ENCODE results near the gene SEMA7A. TPM values are rescaled to one million over a fixed set of nuclear protein-coding genes. Genes with fewer than 3 reads are reported as not detected.
"Not testable (repeated sequence)": the region's sequence is repeated elsewhere in the genome, so short reads cannot be mapped to it uniquely, and the experiment has no call there.

The SEMA7A gene
- total RNA-seq, 2 experiments from 2014 or later: 26.4 to 32.9 TPM

DNA sequence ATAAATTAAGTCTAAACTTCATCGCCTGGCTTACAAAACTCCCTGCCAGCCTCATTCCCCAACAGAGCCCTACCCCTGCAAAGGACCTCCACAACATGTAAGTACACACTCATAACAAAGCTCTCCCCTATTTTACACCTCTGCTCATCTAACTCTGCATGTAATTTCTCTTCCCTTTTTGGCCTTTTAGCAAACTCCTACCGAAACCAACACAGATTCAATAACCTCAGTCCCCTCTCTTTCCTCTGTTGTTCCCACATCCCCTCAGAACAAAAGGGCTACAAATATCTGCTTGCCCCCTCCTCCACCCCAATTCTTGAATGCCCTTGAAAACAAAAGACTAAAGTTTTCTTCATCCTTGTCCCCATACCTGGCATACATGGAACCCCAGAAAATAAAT, 26.5 kb upstream of the SEMA7A start:
- peaks cover 52% of the 10 kb centered on the region for H3K4me1 Mint-ChIP-seq
- CTCF ChIA-PET: interaction anchor here (0.9 to 3.5 kb wide), 16 partner anchors 18 to 311 kb away, joined by 3 to 15 read pairs (median 5); partner anchors contain the start of gene CLK3
- peak overlapping the region; percentile 97 for H3K4me3 Mint-ChIP-seq
- ATAC-seq (no peak), DNase-seq (no peak)
- H3K36me3 Mint-ChIP-seq: peaks cover 27% of the 10 kb centered on the region
- H3K27ac Mint-ChIP-seq: peak overlapping the region; percentile 94
- no peaks in the 10 kb centered on the region for H3K27me3 Mint-ChIP-seq
- H3K9me3 Mint-ChIP-seq (ENCODE audit: low read depth): peaks cover 2% of the 10 kb centered on the region

GRCh38 chr15:74459798-74460197, 26.0 kb upstream of the SEMA7A start:
- ATAC-seq: not testable (repeated sequence)

GRCh38 chr15:74458473-74458872, 24.7 kb upstream of the SEMA7A start:
- no peak for DNase-seq
- no peaks in the 10 kb centered on the region for H3K27me3 Mint-ChIP-seq

More at GRCh38 chr15:74459798-74460197, 26.0 kb upstream of the SEMA7A start:
- Mint-ChIP-seq H3K4me3 (peak overlapping the region; percentile 97), H3K4me1 (peaks cover 52% of the 10 kb centered on the region), H3K36me3 (peaks cover 30% of the 10 kb centered on the region)
- H3K27me3 Mint-ChIP-seq; H3K9me3 Mint-ChIP-seq (ENCODE audit: low read depth); H3K27ac Mint-ChIP-seq; DNase-seq: not testable (repeated sequence)
- CTCF ChIA-PET: interaction anchor here (1.0 to 3.5 kb wide), 7 partner anchors 17 to 309 kb away, joined by 3 to 15 read pairs (median 6); no protein-coding TSS in a partner anchor

DNA sequence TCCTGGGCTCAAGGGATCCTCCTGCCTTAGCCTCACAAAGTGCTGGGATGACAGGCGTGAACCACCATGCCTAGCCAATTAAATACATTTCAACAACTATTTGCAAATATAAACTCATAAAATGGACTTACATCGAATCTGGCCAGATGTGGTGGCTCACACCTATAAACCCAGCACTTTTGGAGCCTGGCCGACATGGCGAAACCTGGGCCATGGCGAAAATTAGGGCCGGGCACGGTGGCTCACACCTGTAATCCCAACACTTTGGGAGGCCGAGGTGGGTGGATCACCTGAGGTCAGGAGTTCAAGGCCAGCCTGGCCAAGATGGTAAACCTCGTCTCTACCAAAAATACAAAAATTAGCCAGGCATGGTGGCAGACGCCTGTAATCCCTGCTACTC, 23.3 kb upstream of the SEMA7A start:
- not testable (repeated sequence) for DNase-seq; ATAC-seq; H3K27ac Mint-ChIP-seq; H3K9me3 Mint-ChIP-seq (ENCODE audit: low read depth); H3K27me3 Mint-ChIP-seq; H3K4me3 Mint-ChIP-seq
- Mint-ChIP-seq H3K4me1 (peaks cover 47% of the 10 kb centered on the region), H3K36me3 (peaks cover 29% of the 10 kb centered on the region)
- CTCF ChIA-PET: interaction anchor here (0.6 to 3.8 kb wide), 7 partner anchors 8 to 176 kb away, joined by 3 to 23 read pairs (median 4); no protein-coding TSS in a partner anchor

More at GRCh38 chr15:74458473-74458872, 24.7 kb upstream of the SEMA7A start:
- Mint-ChIP-seq H3K4me3 (no peak overlapping the region), H3K27ac (no peak overlapping the region), H3K4me1 (peaks cover 55% of the 10 kb centered on the region), H3K9me3 (ENCODE audit: low read depth) (no peaks in the 10 kb centered on the region), H3K36me3 (peaks cover 29% of the 10 kb centered on the region)
- no peak for ATAC-seq
- CTCF ChIA-PET: interaction anchor here (0.7 to 3.8 kb wide), 5 partner anchors 16 to 163 kb away, joined by 3 to 23 read pairs (median 8); no protein-coding TSS in a partner anchor

DNA sequence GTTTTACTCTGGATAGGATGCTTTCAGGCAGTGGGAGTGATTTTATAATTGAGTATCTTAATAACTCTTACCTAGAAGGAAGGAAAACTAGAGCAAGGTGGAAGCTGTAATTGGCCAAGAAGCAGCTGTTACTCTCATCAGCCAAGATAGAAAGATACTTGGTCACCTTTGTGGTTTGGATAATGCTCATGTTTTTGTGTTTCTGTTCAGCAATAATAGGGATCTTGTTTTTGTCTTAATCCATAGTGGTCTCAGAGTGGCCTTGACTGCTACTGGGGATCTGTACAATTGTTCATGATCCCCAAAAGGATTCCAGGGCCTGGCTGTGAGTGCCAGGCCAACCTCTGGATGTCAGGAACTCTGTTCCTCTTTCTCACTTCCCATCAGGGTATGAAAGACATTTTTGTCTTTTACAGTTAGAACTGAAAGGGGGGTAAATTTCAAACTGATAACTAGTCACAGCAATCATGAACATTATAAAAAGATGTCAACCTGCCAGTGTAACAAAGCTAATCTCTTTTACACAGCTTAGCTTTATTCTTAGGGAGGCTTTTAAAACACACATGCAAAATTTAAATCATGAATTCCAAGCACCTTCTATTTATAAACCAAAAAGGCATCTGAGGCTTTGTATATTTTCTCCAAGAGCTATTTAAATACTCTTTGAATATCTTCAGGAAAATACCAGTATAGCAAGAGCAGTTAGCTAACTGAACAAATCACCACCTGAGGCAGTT, 21.2 kb upstream of the SEMA7A start:
- H3K36me3 Mint-ChIP-seq: peaks cover 31% of the 10 kb centered on the region
- CTCF ChIA-PET: interaction anchor here (0.7 to 3.8 kb wide), 8 partner anchors 16 to 316 kb away, joined by 3 to 23 read pairs (median 8); no protein-coding TSS in a partner anchor
- DNase-seq (no peak), ATAC-seq (no peak)
- no peaks in the 10 kb centered on the region for H3K9me3 Mint-ChIP-seq (ENCODE audit: low read depth)
- no peaks in the 10 kb centered on the region for H3K27me3 Mint-ChIP-seq
- H3K4me1 Mint-ChIP-seq: peaks cover 39% of the 10 kb centered on the region
- peak overlapping the region; percentile 21 for H3K27ac Mint-ChIP-seq
- no peak overlapping the region for H3K4me3 Mint-ChIP-seq

DNA sequence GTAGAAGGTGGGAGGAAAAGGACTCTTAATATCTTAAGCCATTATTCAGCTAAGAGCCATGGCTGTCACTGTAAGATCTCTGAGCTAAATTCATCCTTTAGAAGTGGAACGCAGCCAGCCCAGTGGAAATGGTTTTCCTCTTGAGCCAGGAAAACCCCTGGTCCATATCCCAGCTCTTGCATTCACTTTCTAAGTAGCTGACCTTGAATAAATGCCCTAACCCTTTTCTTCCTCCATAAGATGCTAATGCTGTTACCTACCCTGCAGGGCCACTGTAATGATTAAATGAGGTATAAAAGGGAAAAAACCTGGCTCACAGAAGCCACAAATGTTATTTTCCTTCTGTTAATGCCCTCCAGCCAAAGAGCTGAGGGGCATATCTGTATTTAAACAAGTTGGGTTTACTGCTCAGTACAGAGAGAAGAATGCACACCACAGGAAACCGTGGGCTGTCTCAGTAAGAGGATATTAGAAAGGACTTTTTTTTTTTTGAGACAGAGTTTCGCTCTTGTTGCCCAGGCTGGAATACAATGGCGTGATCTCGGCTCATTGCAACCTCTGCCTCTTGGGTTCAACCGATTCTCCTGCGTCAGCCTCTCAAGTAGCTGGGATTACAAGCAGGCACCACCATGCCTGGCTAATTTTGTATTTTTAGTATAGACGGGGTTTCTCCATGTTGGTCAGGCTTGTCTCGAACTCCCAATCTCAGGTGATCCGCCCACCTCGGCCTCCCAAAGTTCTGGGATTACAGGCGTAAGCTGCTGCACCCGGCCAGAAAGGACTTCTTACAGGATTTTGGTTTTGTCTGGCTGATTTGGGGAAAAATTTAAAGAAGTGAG, 20.4 kb upstream of the SEMA7A start:
- H3K9me3 Mint-ChIP-seq (ENCODE audit: low read depth): no peaks in the 10 kb centered on the region
- peak overlapping the region; percentile 76 for H3K27ac Mint-ChIP-seq
- DNase-seq (no peak), ATAC-seq (peak; percentile 85)
- CTCF ChIA-PET: interaction anchor here (1.0 to 3.5 kb wide), 6 partner anchors 69 to 178 kb away, joined by 3 to 16 read pairs (median 8); no protein-coding TSS in a partner anchor
- peaks cover 32% of the 10 kb centered on the region for H3K36me3 Mint-ChIP-seq
- H3K4me1 Mint-ChIP-seq: peaks cover 38% of the 10 kb centered on the region
- H3K27me3 Mint-ChIP-seq: no peaks in the 10 kb centered on the region
- no peak overlapping the region for H3K4me3 Mint-ChIP-seq

DNA sequence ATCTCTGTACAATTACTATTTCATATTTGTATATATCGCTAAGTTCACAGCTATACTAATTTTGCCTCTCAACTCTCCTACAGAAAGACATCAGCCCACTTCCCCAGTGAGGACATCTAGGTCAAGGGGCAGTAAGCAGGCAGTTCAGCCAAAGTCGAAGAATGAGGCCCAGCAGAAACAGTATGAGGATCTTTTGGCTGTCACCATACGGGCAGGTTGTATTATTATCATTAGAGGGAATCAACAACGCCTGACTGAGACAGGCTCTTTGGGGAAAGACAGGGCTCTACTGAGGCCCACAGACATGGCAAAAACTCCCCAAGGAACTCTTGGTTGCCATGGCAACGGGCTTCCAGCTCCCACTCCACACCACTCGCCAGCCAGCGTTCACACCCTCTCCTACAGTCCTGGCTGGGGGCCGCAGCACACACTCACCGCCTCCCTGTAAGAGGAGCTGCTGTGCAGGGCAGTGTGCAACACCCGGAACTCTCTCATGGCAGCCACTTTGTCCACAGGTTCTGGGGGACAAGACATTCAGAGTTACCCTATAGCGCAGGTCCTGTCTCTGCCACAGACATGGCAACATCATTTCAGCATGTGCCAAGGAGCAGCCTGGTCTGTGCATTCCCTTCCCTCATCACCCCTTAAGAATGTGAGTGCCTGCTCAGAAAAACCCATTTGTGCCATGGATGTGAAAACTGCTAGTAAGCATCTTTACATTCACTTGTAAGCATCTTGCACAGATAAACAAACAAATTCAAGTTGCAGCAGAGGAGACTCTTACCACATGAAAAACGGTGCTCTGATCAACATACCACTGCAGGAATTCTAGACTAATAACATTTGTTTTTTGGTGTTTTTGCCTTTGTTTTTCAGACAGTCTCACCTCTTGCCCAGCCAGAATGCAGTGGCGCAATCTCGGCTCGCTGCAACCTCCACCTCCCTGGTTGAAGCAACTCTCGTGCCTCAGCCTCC, 18.4 kb upstream of the SEMA7A start:
- H3K36me3 Mint-ChIP-seq: peaks cover 38% of the 10 kb centered on the region
- H3K27me3 Mint-ChIP-seq: no peaks in the 10 kb centered on the region
- no peaks in the 10 kb centered on the region for H3K9me3 Mint-ChIP-seq (ENCODE audit: low read depth)
- H3K27ac Mint-ChIP-seq: no peak overlapping the region
- H3K4me3 Mint-ChIP-seq: no peak overlapping the region
- CTCF ChIA-PET: interaction anchor here (1.0 to 3.8 kb wide), 3 partner anchors 16 to 78 kb away, joined by 3 to 16 read pairs (median 5); no protein-coding TSS in a partner anchor
- ATAC-seq (no peak), DNase-seq (no peak)
- H3K4me1 Mint-ChIP-seq: peaks cover 30% of the 10 kb centered on the region

DNA sequence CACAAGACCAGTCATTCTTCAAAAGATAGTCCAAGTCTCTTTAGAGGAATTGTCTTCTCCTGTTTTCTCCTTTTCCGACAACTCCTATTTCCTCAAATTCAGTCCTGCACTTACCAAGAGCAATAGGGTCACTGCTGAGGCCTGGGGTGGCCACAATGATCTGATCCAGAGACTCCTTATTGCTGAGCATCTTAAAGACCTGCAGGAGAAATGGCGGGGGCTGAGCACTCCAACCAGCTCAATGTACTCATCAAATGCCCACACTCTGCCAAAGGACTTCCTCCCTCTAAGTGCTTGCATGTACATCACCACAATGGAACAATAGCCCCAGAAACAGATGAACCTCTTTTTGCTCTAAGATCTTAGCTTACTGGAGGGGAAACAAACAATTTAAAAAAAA, 17.6 kb upstream of the SEMA7A start:
- Mint-ChIP-seq H3K4me1 (peaks cover 28% of the 10 kb centered on the region), H3K27ac (peak overlapping the region; percentile 16), H3K27me3 (no peaks in the 10 kb centered on the region), H3K9me3 (ENCODE audit: low read depth) (no peaks in the 10 kb centered on the region), H3K36me3 (peaks cover 40% of the 10 kb centered on the region), H3K4me3 (no peak overlapping the region)
- CTCF ChIA-PET: interaction anchor here (0.9 to 3.8 kb wide), 4 partner anchors 9 to 77 kb away, joined by 3 to 16 read pairs (median 4); no protein-coding TSS in a partner anchor
- DNase-seq (no peak), ATAC-seq (no peak)

DNA sequence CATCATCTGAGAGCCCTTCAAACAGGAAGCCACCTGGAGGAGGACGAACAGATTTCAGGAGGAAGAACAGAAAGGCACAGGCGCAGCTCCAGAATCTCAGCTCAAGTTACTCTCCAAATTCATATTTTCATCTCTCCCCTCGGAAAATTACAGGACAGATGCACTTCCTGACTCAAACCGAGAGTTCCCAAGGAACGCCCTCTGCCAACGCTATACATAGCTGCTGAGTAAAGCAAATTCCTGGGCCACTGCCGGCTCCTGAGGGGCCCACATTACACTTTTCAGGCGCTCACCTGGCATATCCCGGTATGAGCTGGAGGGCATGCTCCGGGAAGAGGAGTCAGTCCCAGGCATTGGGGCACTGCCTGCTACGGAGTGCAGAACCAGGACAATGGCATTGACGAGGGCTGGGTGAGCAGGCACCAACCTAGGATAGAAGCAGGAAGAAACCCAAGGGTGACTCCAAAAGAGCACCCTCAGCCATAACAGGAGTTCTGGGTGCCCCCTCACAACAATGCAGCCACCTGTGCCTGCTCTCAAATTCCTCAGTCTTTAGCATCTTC, 16.0 kb upstream of the SEMA7A start:
- CTCF ChIA-PET: interaction anchor here (1.4 to 3.8 kb wide), 4 partner anchors 8 to 75 kb away, joined by 4 to 16 read pairs (median 6); no protein-coding TSS in a partner anchor
- no peak for ATAC-seq
- H3K9me3 Mint-ChIP-seq (ENCODE audit: low read depth): no peaks in the 10 kb centered on the region
- no peak overlapping the region for H3K27ac Mint-ChIP-seq
- peaks cover 19% of the 10 kb centered on the region for H3K4me1 Mint-ChIP-seq
- H3K4me3 Mint-ChIP-seq: no peak overlapping the region
- DNase-seq: no peak
- H3K36me3 Mint-ChIP-seq: peaks cover 32% of the 10 kb centered on the region
- H3K27me3 Mint-ChIP-seq: no peaks in the 10 kb centered on the region

DNA sequence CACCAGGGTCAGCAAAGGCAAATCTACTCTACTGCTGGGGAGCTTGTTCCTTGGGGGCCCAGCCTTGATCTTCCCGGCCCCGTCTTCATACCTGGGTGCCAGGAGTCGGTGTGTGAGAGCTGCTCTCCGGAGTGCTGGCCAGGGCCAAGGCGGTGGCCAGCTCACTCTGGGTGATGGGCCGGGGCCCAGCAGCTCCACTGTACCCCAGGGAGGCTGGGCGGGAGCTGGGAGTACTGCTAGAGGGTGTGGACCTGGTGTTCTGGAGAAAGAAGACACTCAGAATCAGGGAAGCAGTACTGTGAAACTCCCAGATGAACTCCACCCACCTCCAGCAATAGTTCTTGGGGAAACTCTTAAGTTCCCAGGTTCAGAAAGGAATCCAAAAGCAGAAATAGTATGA, 15.3 kb upstream of the SEMA7A start:
- CTCF ChIA-PET: interaction anchor here (0.7 to 3.8 kb wide), 4 partner anchors 9 to 73 kb away, joined by 3 to 16 read pairs (median 6); no protein-coding TSS in a partner anchor
- no peak overlapping the region for H3K4me3 Mint-ChIP-seq
- no peaks in the 10 kb centered on the region for H3K9me3 Mint-ChIP-seq (ENCODE audit: low read depth)
- no peaks in the 10 kb centered on the region for H3K27me3 Mint-ChIP-seq
- ATAC-seq (no peak), DNase-seq (no peak)
- H3K36me3 Mint-ChIP-seq: peaks cover 30% of the 10 kb centered on the region
- H3K4me1 Mint-ChIP-seq: peaks cover 13% of the 10 kb centered on the region
- H3K27ac Mint-ChIP-seq: no peak overlapping the region

GRCh38 chr15:74445816-74446763, 12.3 kb upstream of the SEMA7A start:
- H3K9me3 Mint-ChIP-seq (ENCODE audit: low read depth): no peaks in the 10 kb centered on the region
- peaks cover 19% of the 10 kb centered on the region for H3K36me3 Mint-ChIP-seq
- CTCF ChIA-PET: interaction anchor here (21.8 kb wide), 1 partner anchor 68 kb away, joined by 668 read pairs; no protein-coding TSS in a partner anchor
- no peak for ATAC-seq
- H3K27me3 Mint-ChIP-seq: no peaks in the 10 kb centered on the region
- H3K27ac Mint-ChIP-seq: no peak overlapping the region
- no peak for DNase-seq
- no peak overlapping the region for H3K4me3 Mint-ChIP-seq
- peaks cover 14% of the 10 kb centered on the region for H3K4me1 Mint-ChIP-seq

All from activated CD8-positive, alpha-beta memory T cell treated with anti-CD3 and anti-CD28 coated beads, Interleukin-2, amount 10 ng/mL, durations not matched to agents 7 days and 5 days (primary cell).